A549 (cell line): ENCODE data around the gene MOCS1.

Experiments used
- CBX2 ChIP-seq: fragments of 200-600 bp; sonication (generic); IDR thresholded peaks from 2 replicates; pipeline ENCODE4 v1.6.1; 2016; ENCODE audit warnings: low read depth, mild to moderate bottlenecking, borderline replicate concordance
- TF ChIP-seq, protein P1 (sequence below): fragments of >200 bp; sonication (Bioruptor Twin); formaldehyde crosslinking; IDR thresholded peaks from 3 replicates; pipeline ENCODE4 v1.5.1; 2016
- TF ChIP-seq, protein P2 (sequence below): IDR thresholded peaks from 2 replicates; pipeline ENCODE4 v1.6.1; 2012

DNA sequence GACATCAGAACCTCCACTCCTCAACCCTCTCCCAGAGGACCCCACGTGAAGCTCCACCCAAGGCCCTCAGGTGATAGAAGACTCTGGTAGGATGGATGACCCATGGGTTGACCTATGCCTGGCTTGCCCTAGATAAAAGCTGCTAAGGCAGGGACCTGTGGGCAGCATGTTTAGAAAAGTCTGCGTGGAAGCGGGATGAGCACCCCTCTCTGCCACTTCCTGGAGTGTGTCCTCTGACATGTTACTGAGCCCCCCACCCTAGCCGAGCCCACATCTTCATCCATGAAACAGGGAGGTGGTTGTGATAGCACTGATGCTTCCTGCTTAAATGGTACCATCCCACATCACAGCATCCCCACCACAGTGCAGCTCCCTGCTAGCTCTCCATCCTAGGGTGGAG is 21.8 kb downstream of the MOCS1 start:
- TF ChIP-seq, protein P1, sequence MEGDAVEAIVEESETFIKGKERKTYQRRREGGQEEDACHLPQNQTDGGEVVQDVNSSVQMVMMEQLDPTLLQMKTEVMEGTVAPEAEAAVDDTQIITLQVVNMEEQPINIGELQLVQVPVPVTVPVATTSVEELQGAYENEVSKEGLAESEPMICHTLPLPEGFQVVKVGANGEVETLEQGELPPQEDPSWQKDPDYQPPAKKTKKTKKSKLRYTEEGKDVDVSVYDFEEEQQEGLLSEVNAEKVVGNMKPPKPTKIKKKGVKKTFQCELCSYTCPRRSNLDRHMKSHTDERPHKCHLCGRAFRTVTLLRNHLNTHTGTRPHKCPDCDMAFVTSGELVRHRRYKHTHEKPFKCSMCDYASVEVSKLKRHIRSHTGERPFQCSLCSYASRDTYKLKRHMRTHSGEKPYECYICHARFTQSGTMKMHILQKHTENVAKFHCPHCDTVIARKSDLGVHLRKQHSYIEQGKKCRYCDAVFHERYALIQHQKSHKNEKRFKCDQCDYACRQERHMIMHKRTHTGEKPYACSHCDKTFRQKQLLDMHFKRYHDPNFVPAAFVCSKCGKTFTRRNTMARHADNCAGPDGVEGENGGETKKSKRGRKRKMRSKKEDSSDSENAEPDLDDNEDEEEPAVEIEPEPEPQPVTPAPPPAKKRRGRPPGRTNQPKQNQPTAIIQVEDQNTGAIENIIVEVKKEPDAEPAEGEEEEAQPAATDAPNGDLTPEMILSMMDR = no peak
- TF ChIP-seq, protein P2, sequence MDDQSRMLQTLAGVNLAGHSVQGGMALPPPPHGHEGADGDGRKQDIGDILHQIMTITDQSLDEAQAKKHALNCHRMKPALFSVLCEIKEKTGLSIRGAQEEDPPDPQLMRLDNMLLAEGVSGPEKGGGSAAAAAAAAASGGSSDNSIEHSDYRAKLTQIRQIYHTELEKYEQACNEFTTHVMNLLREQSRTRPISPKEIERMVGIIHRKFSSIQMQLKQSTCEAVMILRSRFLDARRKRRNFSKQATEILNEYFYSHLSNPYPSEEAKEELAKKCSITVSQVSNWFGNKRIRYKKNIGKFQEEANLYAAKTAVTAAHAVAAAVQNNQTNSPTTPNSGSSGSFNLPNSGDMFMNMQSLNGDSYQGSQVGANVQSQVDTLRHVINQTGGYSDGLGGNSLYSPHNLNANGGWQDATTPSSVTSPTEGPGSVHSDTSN = no peak
- no peak for TF ChIP-seq CBX2
